Kidney epithelial cell (primary cell): ENCODE measurements around the gene MAP1LC3C. TPM values are rescaled to one million over a fixed set of nuclear protein-coding genes. Genes with fewer than 3 reads are reported as not detected.

ENCODE experiments used
- DNase-seq: peaks from one replicate; pipeline ENCODE4 v3.0.0-alpha.2; 2010; ENCODE audit warnings: low read depth
- H3K27me3 ChIP-seq: 2 replicates; pipeline ENCODE4 v1.6.0; 2011; ENCODE audit warnings: low read length; ENCODE audit not compliant: control insufficient read depth, insufficient read depth
- H3K36me3 ChIP-seq: 2 replicates; pipeline ENCODE4 v1.5.1; 2011; ENCODE audit warnings: low read length; ENCODE audit not compliant: control insufficient read depth, insufficient read depth
- H3K4me3 ChIP-seq: 2 replicates; pipeline ENCODE4 v1.5.1; 2011; ENCODE audit warnings: low read depth, mild to moderate bottlenecking, control low read depth, low read length
- total RNA-seq: library from RNA; depleted of rRNA; stranded (reverse); fragments of >200 nt; gene quantifications from 2 replicates; pipeline ENCODE4 v1.2.3, GENCODE V29; 2015
- TF ChIP-seq, protein P1 (sequence below): IDR thresholded peaks from 2 replicates; pipeline ENCODE4 v1.5.1; 2011; ENCODE audit warnings: mild to moderate bottlenecking, moderate library complexity, low read length, control low read depth, inconsistent platforms; ENCODE audit not compliant: insufficient read depth, poor library complexity, severe bottlenecking

The MAP1LC3C gene
- 0.27 TPM in 1 of 2 replicates, not detected in the other for total RNA-seq

DNA sequence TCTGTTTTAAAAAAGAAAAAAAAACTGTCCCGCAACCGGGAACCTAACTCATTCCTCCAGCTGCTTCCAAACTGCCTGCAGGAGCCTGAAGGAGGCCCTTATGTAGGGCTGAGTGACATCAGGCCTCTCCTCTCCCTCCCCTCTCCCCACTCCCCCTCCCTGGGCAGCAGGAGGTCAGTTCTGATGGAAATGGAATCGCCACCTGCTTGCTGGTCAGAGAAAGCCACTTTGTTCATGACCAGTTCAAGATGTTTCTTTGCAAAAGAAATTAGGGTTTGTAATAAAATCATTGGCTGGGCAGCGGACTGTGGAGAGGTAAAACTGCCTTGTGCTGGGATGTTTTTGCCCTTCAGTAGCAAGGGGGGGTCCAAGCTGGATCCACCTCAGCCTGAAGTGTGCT, at the start of gene MAP1LC3C:
MAP1LC3C (minus strand) TSS at position 73 of the 400 bp plus-strand sequence. CDS start 90 bp downstream, outside the sequence.
- no peak for DNase-seq
- no peak within 1 kb of the TSS for H3K4me3 ChIP-seq
- H3K36me3 ChIP-seq: no peaks in the 10 kb centered on the region
- TF ChIP-seq, protein P1, sequence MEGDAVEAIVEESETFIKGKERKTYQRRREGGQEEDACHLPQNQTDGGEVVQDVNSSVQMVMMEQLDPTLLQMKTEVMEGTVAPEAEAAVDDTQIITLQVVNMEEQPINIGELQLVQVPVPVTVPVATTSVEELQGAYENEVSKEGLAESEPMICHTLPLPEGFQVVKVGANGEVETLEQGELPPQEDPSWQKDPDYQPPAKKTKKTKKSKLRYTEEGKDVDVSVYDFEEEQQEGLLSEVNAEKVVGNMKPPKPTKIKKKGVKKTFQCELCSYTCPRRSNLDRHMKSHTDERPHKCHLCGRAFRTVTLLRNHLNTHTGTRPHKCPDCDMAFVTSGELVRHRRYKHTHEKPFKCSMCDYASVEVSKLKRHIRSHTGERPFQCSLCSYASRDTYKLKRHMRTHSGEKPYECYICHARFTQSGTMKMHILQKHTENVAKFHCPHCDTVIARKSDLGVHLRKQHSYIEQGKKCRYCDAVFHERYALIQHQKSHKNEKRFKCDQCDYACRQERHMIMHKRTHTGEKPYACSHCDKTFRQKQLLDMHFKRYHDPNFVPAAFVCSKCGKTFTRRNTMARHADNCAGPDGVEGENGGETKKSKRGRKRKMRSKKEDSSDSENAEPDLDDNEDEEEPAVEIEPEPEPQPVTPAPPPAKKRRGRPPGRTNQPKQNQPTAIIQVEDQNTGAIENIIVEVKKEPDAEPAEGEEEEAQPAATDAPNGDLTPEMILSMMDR: no peak
- no peaks in the 10 kb centered on the region for H3K27me3 ChIP-seq

DNA sequence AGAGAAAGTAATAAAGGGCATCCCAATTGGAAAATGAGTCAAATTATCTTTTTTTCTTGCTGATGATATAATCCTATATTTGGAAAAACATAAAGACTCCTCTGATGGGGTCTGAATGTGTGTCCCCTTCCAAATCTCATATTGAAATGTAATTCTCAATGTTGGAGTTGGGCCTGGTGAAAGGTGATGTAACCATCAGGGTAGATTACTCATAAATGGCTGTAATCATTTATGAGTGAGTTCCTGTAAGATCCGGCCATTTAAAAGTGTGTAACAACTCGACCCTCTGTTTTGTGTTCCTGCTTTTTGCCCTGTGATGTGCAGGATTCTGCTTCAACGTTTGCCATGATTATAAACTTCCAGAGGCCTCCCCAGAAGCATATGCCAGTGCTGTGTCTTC, 44.3 kb upstream of the MAP1LC3C start:
- H3K4me3 ChIP-seq: no peak overlapping the region
- H3K36me3 ChIP-seq: no peaks in the 10 kb centered on the region
- no peaks in the 10 kb centered on the region for H3K27me3 ChIP-seq
- TF ChIP-seq, protein P1: no peak
- no peak for DNase-seq

- DNase-seq: no peak
- Histone ChIP-seq H3K4me3 (no peak overlapping the region), H3K27me3 (no peaks in the 10 kb centered on the region), H3K36me3 (no peaks in the 10 kb centered on the region)
- TF ChIP-seq, protein P1: no peak
Measured at GRCh38 chr1:242034392-242034791, 35.5 kb upstream of the MAP1LC3C start.

GRCh38 chr1:242033447-242033846, 34.5 kb upstream of the MAP1LC3C start:
- Histone ChIP-seq H3K4me3 (no peak overlapping the region), H3K27me3 (no peaks in the 10 kb centered on the region), H3K36me3 (no peaks in the 10 kb centered on the region)
- no peak for DNase-seq
- TF ChIP-seq, protein P1: no peak

- TF ChIP-seq, protein P1: no peak
- no peak for DNase-seq
- no peaks in the 10 kb centered on the region for H3K27me3 ChIP-seq
- H3K36me3 ChIP-seq: no peaks in the 10 kb centered on the region
- no peak overlapping the region for H3K4me3 ChIP-seq
Measured at GRCh38 chr1:242030071-242030470, 31.2 kb upstream of the MAP1LC3C start.

DNA sequence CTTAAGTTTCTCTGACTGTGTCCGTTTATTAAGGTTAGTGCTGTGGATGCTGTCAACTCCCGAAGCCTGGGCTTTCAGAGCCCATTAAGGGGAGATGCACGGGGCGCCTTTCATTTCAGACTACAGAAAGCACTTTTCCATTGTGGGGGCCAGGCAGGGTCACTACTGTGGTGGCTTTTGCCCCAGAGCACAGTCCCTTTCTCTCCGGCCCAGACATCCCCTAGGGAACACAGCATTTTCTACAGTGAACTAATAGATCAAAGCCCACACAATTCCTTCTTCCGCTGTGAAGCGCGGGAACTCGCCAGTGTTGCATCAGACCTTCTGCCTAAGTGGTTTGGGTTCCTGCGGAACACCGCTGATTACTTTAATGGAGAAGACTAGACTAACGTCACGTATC, 26.8 kb upstream of the MAP1LC3C start:
- no peaks in the 10 kb centered on the region for H3K36me3 ChIP-seq
- no peak for DNase-seq
- H3K4me3 ChIP-seq: no peak overlapping the region
- TF ChIP-seq, protein P1: no peak
- no peaks in the 10 kb centered on the region for H3K27me3 ChIP-seq
